ENCODE measurements around the gene CNKSR3.

- TF ChIP-seq CEBPB (IDR thresholded peaks at IDR 0.05) (no peak), TAF1 (IDR thresholded peaks at IDR 0.05; ENCODE audit: low read depth) (no peak)
- TF ChIP-seq, protein P1, sequence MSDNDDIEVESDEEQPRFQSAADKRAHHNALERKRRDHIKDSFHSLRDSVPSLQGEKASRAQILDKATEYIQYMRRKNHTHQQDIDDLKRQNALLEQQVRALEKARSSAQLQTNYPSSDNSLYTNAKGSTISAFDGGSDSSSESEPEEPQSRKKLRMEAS (IDR thresholded peaks at IDR 0.05) = no peak
Measured at GRCh38 chr6:154534531-154534930, 24.0 kb upstream of the CNKSR3 start.
